BJ (cell line): ENCODE data around the gene AMIGO1. TPM values are rescaled to one million over a fixed set of nuclear protein-coding genes. Genes with fewer than 3 reads are reported as not detected.

ENCODE experiments used
- CTCF ChIA-PET: fragments of 350-600 bp; formaldehyde crosslinking; extraction: SDS; loops from one replicate; lab custom pipeline; 2021; ENCODE audit warnings: antibody characterized with exemption, inconsistent platforms; lab: Yijun Ruan, JAX
- POLR2A ChIA-PET: fragments of 300-600 bp; sonication (Branson Sonifier 250); formaldehyde crosslinking; extraction: SDS; loops from one replicate; lab custom pipeline; 2021; ENCODE audit warnings: antibody characterized with exemption; lab: Charles Lee
- DNase-seq: peaks from one replicate; pipeline ENCODE4 v3.0.0-alpha.2; 2011; ENCODE audit warnings: low read depth
- H3K27me3 ChIP-seq: 2 replicates; pipeline ENCODE4 v1.6.0; 2011; ENCODE audit warnings: low read length; ENCODE audit not compliant: control insufficient read depth, insufficient read depth
- H3K36me3 ChIP-seq: 2 replicates; pipeline ENCODE4 v1.5.1; 2011; ENCODE audit warnings: low read length; ENCODE audit not compliant: control insufficient read depth, insufficient read depth
- H3K4me3 ChIP-seq: 2 replicates; pipeline ENCODE4 v1.5.1; 2011; ENCODE audit warnings: low read depth, mild to moderate bottlenecking, control low read depth, low read length
- CTCF ChIP-seq: IDR thresholded peaks from 2 replicates; pipeline ENCODE4 v1.5.1; 2011; ENCODE audit warnings: low read depth, mild to moderate bottlenecking, control low read depth, inconsistent platforms, low read length, moderate library complexity; ENCODE audit not compliant: insufficient read depth
- polyA plus RNA-seq: library from polyadenylated mRNA; depleted of rRNA; stranded (reverse); fragments of >200 nt; gene quantifications from 2 replicates; pipeline ENCODE4 v1.2.3, GENCODE V29; 2011

Gene AMIGO1
- polyA plus RNA-seq, 1 experiment = 3.4 TPM

- ChIA-PET CTCF (interaction anchor here (0.9 to 32.2 kb wide), 6 partner anchors 8 to 138 kb away, joined by 3 to 1371 read pairs (median 23); partner anchors contain the start of genes CYB561D1 and GPR61), POLR2A (interaction anchor here (0.5 kb wide), 1 partner anchor 226 kb away, joined by 4 read pairs; no protein-coding TSS in a partner anchor)
- no peak for DNase-seq
- no peaks in the 10 kb centered on the region for H3K27me3 ChIP-seq
- no peaks in the 10 kb centered on the region; the same call in 1 of the 2 replicates for H3K36me3 ChIP-seq
- no peak overlapping the region for H3K4me3 ChIP-seq
- TF ChIP-seq CTCF = no peak
Measured at GRCh38 chr1:109502364-109502851, 7.1 kb downstream of the AMIGO1 start.

GRCh38 chr1:109501644-109502363, 7.7 kb downstream of the AMIGO1 start:
- no peaks in the 10 kb centered on the region for H3K27me3 ChIP-seq
- CTCF ChIA-PET = interaction anchor here (0.9 to 32.2 kb wide), 6 partner anchors 7 to 138 kb away, joined by 3 to 1371 read pairs (median 23); partner anchors contain the start of genes CYB561D1 and GPR61
- no peak overlapping the region for H3K4me3 ChIP-seq
- peaks cover 4% of the 10 kb centered on the region; the same call in 1 of the 2 replicates for H3K36me3 ChIP-seq
- no peak for DNase-seq
- TF ChIP-seq CTCF = no peak
- POLR2A ChIA-PET = interaction anchor here (0.5 kb wide), 1 partner anchor 226 kb away, joined by 4 read pairs; no protein-coding TSS in a partner anchor

- ChIA-PET POLR2A (no interaction called here), CTCF (interaction anchor here (0.8 to 32.2 kb wide), 6 partner anchors 10 to 143 kb away, joined by 3 to 1371 read pairs (median 22); partner anchors contain the start of genes GPR61 and PSMA5)
- DNase-seq = peak; percentile 68
- H3K27me3 ChIP-seq = no peaks in the 10 kb centered on the region
- TF ChIP-seq CTCF = no peak
- H3K4me3 ChIP-seq = no peak overlapping the region
- H3K36me3 ChIP-seq = peaks cover 9% of the 10 kb centered on the region
Measured at GRCh38 chr1:109500941-109501381, 8.6 kb downstream of the AMIGO1 start.

GRCh38 chr1:109499661-109500536, 9.6 kb downstream of the AMIGO1 start:
- TF ChIP-seq CTCF = peak; percentile 62
- peaks cover 12% of the 10 kb centered on the region for H3K36me3 ChIP-seq
- ChIA-PET POLR2A (interaction anchor here (0.7 kb wide), 1 partner anchor 33 kb away, joined by 3 read pairs; no protein-coding TSS in a partner anchor), CTCF (interaction anchor here (0.9 to 32.2 kb wide), 15 partner anchors 9 to 274 kb away, joined by 3 to 1371 read pairs (median 7); partner anchors contain the start of genes AMIGO1, GNAI3, GPR61 and PSMA5)
- no peak overlapping the region for H3K4me3 ChIP-seq
- H3K27me3 ChIP-seq = no peaks in the 10 kb centered on the region
- DNase-seq = peak; percentile 49
